PC-9 (cell line): ENCODE results near the gene ZNF24. TPM values are rescaled to one million over a fixed set of nuclear protein-coding genes. Genes with fewer than 3 reads are reported as not detected.

Source experiments
- BruUV-seq: library from RNA; stranded (reverse); fragments of 400-500 nt; replicated peaks from 2 replicates; lab custom pipeline; 2021; lab: Mats Ljungman, UMichigan
- CTCF ChIA-PET: fragments of 300-600 bp; sonication (Branson Sonifier 250); formaldehyde crosslinking; loops from one replicate; lab custom pipeline; 2022; ENCODE audit warnings: antibody characterized with exemption; lab: Charles Lee
- POLR2A ChIA-PET: fragments of 300-600 bp; sonication (Branson Sonifier 250); formaldehyde crosslinking; loops from one replicate; lab custom pipeline; 2022; ENCODE audit warnings: antibody characterized with exemption; ENCODE audit not compliant: unreplicated experiment; lab: Charles Lee
- DNase-seq, 2 experiments: peaks; one replicate each; pipeline versions ENCODE4 v3.0.0 to v3.0.0-alpha.2; 2015 to 2022; ENCODE audit warnings: mixed read lengths in 1 of 2
- H2AFZ ChIP-seq: fragments of 200-600 bp; sonication (generic); 2 replicates; pipeline ENCODE4 v1.8.1; 2017; ENCODE audit warnings: antibody characterized with exemption
- H3F3A ChIP-seq: fragments of 200-600 bp; sonication (generic); 2 replicates; pipeline ENCODE4 v1.8.1; 2017; ENCODE audit warnings: antibody characterized with exemption, mild to moderate bottlenecking, low read depth; ENCODE audit not compliant: insufficient read depth
- H3K27ac ChIP-seq: fragments of 200-600 bp; sonication (generic); 2 replicates; pipeline ENCODE4 v1.6.1; 2016; ENCODE audit warnings: mixed run types
- H3K27me3 ChIP-seq: fragments of 200-600 bp; sonication (generic); 2 replicates; pipeline ENCODE4 v1.6.1; 2016; ENCODE audit warnings: low read depth, mixed run types; ENCODE audit not compliant: insufficient read depth
- H3K36me3 ChIP-seq: fragments of 200-600 bp; sonication (generic); 2 replicates; pipeline ENCODE4 v1.6.1; 2016; ENCODE audit warnings: low read depth, mixed run types
- H3K4me1 ChIP-seq: fragments of 200-600 bp; sonication (generic); replicated peaks from 2 replicates; pipeline ENCODE4 v1.6.1; 2016; ENCODE audit warnings: mixed run types; ENCODE audit not compliant: insufficient read depth
- H3K4me2 ChIP-seq: fragments of 200-600 bp; sonication (generic); 2 replicates; pipeline ENCODE4 v1.6.1; 2017; ENCODE audit warnings: mixed run types
- H3K4me3 ChIP-seq: fragments of 200-600 bp; sonication (generic); 2 replicates; pipeline ENCODE4 v1.6.1; 2016; ENCODE audit warnings: mixed run types
- H3K79me2 ChIP-seq: fragments of 200-600 bp; sonication (generic); 2 replicates; pipeline ENCODE4 v1.6.1; 2017; ENCODE audit warnings: low read depth, mixed run types
- H3K9me2 ChIP-seq: fragments of 200-600 bp; sonication (generic); 2 replicates; pipeline ENCODE4 v1.8.1; 2017; ENCODE audit warnings: mild to moderate bottlenecking; ENCODE audit not compliant: insufficient read depth
- H3K9me3 ChIP-seq: fragments of 200-600 bp; sonication (generic); 2 replicates; pipeline ENCODE4 v1.8.1; 2016; ENCODE audit warnings: low read depth; ENCODE audit not compliant: insufficient read depth
- H4K20me1 ChIP-seq: fragments of 200-600 bp; sonication (generic); 2 replicates; pipeline ENCODE4 v1.8.1; 2017; ENCODE audit not compliant: insufficient read depth
- CTCF ChIP-seq: fragments of 200-600 bp; sonication (generic); conservative IDR thresholded peaks from 2 replicates; pipeline ENCODE4 v1.6.1; 2017; ENCODE audit warnings: mixed run types, antibody characterized with exemption, mild to moderate bottlenecking, moderate library complexity
- EZH2 ChIP-seq: fragments of 200-600 bp; sonication (generic); IDR thresholded peaks from 2 replicates; pipeline ENCODE4 v1.8.0; 2017; ENCODE audit warnings: antibody characterized with exemption, low read depth
- intact Hi-C: fragments of 100-400 bp; cut with micrococcal nuclease; formaldehyde crosslinking; loops from one replicate; pipeline ENCODE4 v1.10.0; 2022; ENCODE audit not compliant: unreplicated experiment
- total RNA-seq: library from RNA; stranded (reverse); gene quantifications from 2 replicates; pipeline ENCODE4 v1.2.3, GENCODE V29; 2021

ZNF24 gene
- total RNA-seq, 1 experiment from 2014 or later: 33.9 TPM

GRCh38 chr18:35352283-35352682 is 8.1 kb upstream of the ZNF24 start:
- Histone ChIP-seq H3K4me2 (no peak overlapping the region), H3K27me3 (no peaks in the 10 kb centered on the region), H3F3A (no peaks in the 10 kb centered on the region), H3K79me2 (no peaks in the 10 kb centered on the region), H3K9me3 (no peaks in the 10 kb centered on the region; the same call in none of the 2 replicates), H3K36me3 (no peaks in the 10 kb centered on the region), H3K4me3 (no peak overlapping the region), H3K9me2 (no peaks in the 10 kb centered on the region), H3K4me1 (no peaks in the 10 kb centered on the region), H2AFZ (no peak overlapping the region), H4K20me1 (no peaks in the 10 kb centered on the region), H3K27ac (no peak overlapping the region)
- intact Hi-C loops: no loop called here
- BruUV-seq: no TSS peak
- TF ChIP-seq EZH2 (no peak), CTCF (no peak)
- DNase-seq: no peak
- ChIA-PET POLR2A (no interaction called here), CTCF (no interaction called here)

GRCh38 chr18:35348001-35348400 is 3.8 kb upstream of the ZNF24 start:
- no peaks in the 10 kb centered on the region for H3K9me2 ChIP-seq
- H3K4me1 ChIP-seq: 0 out of 2 replicates have a peak, but pooled peaks cover 4% of the 10 kb centered on the region
- ChIA-PET POLR2A (interaction anchor here (0.6 kb wide), 1 partner anchor 385 kb away, joined by 3 read pairs; no protein-coding TSS in a partner anchor), CTCF (no interaction called here)
- no peaks in the 10 kb centered on the region for H3K36me3 ChIP-seq
- H3K9me3 ChIP-seq: no peaks in the 10 kb centered on the region; the same call in none of the 2 replicates
- TF ChIP-seq CTCF (no peak), EZH2 (no peak)
- peaks cover 19% of the 10 kb centered on the region for H3K79me2 ChIP-seq
- H3K4me3 ChIP-seq: no peak overlapping the region
- H2AFZ ChIP-seq: no peak overlapping the region
- DNase-seq: no peak
- no peaks in the 10 kb centered on the region for H3K27me3 ChIP-seq
- H3K27ac ChIP-seq: no peak overlapping the region
- peaks cover 6% of the 10 kb centered on the region for H4K20me1 ChIP-seq
- H3K4me2 ChIP-seq: no peak overlapping the region
- intact Hi-C loops: loop anchor here (10.0 kb wide), 1 partner anchor 103 kb away; the partner anchor contains the start of gene ZNF397
- no peaks in the 10 kb centered on the region for H3F3A ChIP-seq
- BruUV-seq: no TSS peak

- H3K27ac ChIP-seq: no peak overlapping the region
- H3K9me3 ChIP-seq: no peaks in the 10 kb centered on the region
- ChIA-PET CTCF (no interaction called here), POLR2A (no interaction called here)
- intact Hi-C loops: loop anchor here (10.0 kb wide), 1 partner anchor 101 kb away; the partner anchor contains the start of gene ZNF397
- no TSS peak for BruUV-seq
- H3K4me3 ChIP-seq: no peak overlapping the region
- H3K9me2 ChIP-seq: no peaks in the 10 kb centered on the region
- no peaks in the 10 kb centered on the region for H3K27me3 ChIP-seq
- H3K4me2 ChIP-seq: no peak overlapping the region
- peaks cover 24% of the 10 kb centered on the region for H4K20me1 ChIP-seq
- peaks cover 38% of the 10 kb centered on the region for H3K79me2 ChIP-seq
- 0 out of 2 replicates have a peak, but pooled peaks cover 4% of the 10 kb centered on the region for H3K4me1 ChIP-seq
- no peak overlapping the region for H2AFZ ChIP-seq
- peaks cover 2% of the 10 kb centered on the region; the same call in 1 of the 2 replicates for H3K36me3 ChIP-seq
- no peak for TF ChIP-seq CTCF
- no peak for TF ChIP-seq EZH2
- no peak for DNase-seq
- no peaks in the 10 kb centered on the region for H3F3A ChIP-seq
Measured at GRCh38 chr18:35345950-35346349, 1.7 kb upstream of the ZNF24 start.
